Measurements from ENCODE around the gene APBB3. TPM values are rescaled to one million over a fixed set of nuclear protein-coding genes. Genes with fewer than 3 reads are reported as not detected.

Gene APBB3
- total RNA-seq, 4 donors from 2014 or later: 43.7 to 70.8 (median 48.4) TPM

- Histone ChIP-seq H3K9me3 (no peaks in the 10 kb centered on the region), H3K4me3 (no peak overlapping the region), H3K36me3 (peaks cover 0 to 54% (median 2%) of the 10 kb centered on the region in 3 donors), H3K27ac (no peak overlapping the region), H3K27me3 (no peaks in the 10 kb centered on the region), H3K4me1 (peaks cover 0 to 59% (median 25%) of the 10 kb centered on the region in 4 donors)
- 92 to 98% methylated on average over 5 of the region's 5 CpGs for WGBS, 2 donors
- DNase-seq (ENCODE audit: low spot score in 2 of 2): no peak
- no peak for TF ChIP-seq CTCF (IDR thresholded peaks at IDR 0.05)
These were observed 2.3 kb upstream of the APBB3 start for GRCh38 chr5:140566665-140567064.

GRCh38 chr5:140565780-140566095 lies 1.3 kb upstream of the APBB3 start:
- TF ChIP-seq EP300 (IDR thresholded peaks at IDR 0.05): no peak
- TF ChIP-seq CTCF (IDR thresholded peaks at IDR 0.05): no peak
- Histone ChIP-seq H3K27me3 (no peaks in the 10 kb centered on the region), H3K36me3 (peaks cover 0 to 64% (median 2%) of the 10 kb centered on the region in 3 donors), H3K27ac (peak overlapping the region in 3 of 4 donors; percentile 95 to 98 (median 95)), H3K4me3 (peak overlapping the region in 2 of 4 donors; percentile 73 to 97), H3K9me3 (no peaks in the 10 kb centered on the region), H3K4me1 (peaks cover 0 to 66% (median 25%) of the 10 kb centered on the region in 4 donors)
- 81 to 84% methylated on average over 4 of the region's 4 CpGs for WGBS, 2 donors
- no peak for DNase-seq (ENCODE audit: low spot score in 2 of 2)

GRCh38 chr5:140565024-140565779 lies 804 bp upstream of the APBB3 start:
- H3K4me1 ChIP-seq: peaks cover 0 to 66% (median 25%) of the 10 kb centered on the region in 4 donors
- DNase-seq (ENCODE audit: low spot score in 2 of 2): no peak
- H3K27ac ChIP-seq: peak overlapping the region; percentile 95 to 98 (median 96)
- 4 to 5% methylated on average over 13 of the region's 13 CpGs for WGBS, 2 donors
- TF ChIP-seq POLR2A (IDR thresholded peaks at IDR 0.05): no peak
- TF ChIP-seq EP300 (IDR thresholded peaks at IDR 0.05): no peak
- peaks cover 0 to 66% (median 2%) of the 10 kb centered on the region in 3 donors for H3K36me3 ChIP-seq
- no peaks in the 10 kb centered on the region for H3K27me3 ChIP-seq
- H3K4me3 ChIP-seq: peak overlapping the region; percentile 58 to 97 (median 74)
- H3K9me3 ChIP-seq: no peaks in the 10 kb centered on the region

GRCh38 chr5:140563596-140563995 lies 802 bp downstream of the APBB3 start:
- TF ChIP-seq EP300 (IDR thresholded peaks at IDR 0.05): no peak
- no peak for TF ChIP-seq CTCF (IDR thresholded peaks at IDR 0.05)
- TF ChIP-seq POLR2A (IDR thresholded peaks at IDR 0.05): no peak
- H3K36me3 ChIP-seq: peaks cover 0 to 70% (median 2%) of the 10 kb centered on the region in 3 donors

GRCh38 chr5:140561753-140562523 lies 2.5 kb downstream of the APBB3 start:
- H3K27ac ChIP-seq: peak overlapping the region in 1 of 4 donors; percentile 13
- H3K9me3 ChIP-seq: no peaks in the 10 kb centered on the region
- no peaks in the 10 kb centered on the region for H3K27me3 ChIP-seq
- H3K36me3 ChIP-seq: peaks cover 0 to 60% (median 0%) of the 10 kb centered on the region in 3 donors
- WGBS, 2 donors: 90% methylated on average over 8 to 10 of the region's 10 CpGs
- no peak for TF ChIP-seq CTCF (IDR thresholded peaks at IDR 0.05)
- TF ChIP-seq EP300 (IDR thresholded peaks at IDR 0.05): no peak
- TF ChIP-seq POLR2A (IDR thresholded peaks at IDR 0.05): no peak
- no peak overlapping the region for H3K4me3 ChIP-seq
- H3K4me1 ChIP-seq: peaks cover 0 to 57% (median 28%) of the 10 kb centered on the region in 4 donors
- no peak for DNase-seq (ENCODE audit: low spot score in 2 of 2)

More at GRCh38 chr5:140563596-140563995, 802 bp downstream of the APBB3 start:
- H3K27me3 ChIP-seq: no peaks in the 10 kb centered on the region
- peaks cover 0 to 60% (median 25%) of the 10 kb centered on the region in 4 donors for H3K4me1 ChIP-seq
- 64 to 69% methylated on average over 8 of the region's 8 CpGs for WGBS, 2 donors
- H3K27ac ChIP-seq: peak overlapping the region; percentile 95 to 98 (median 96)
- H3K4me3 ChIP-seq: peak overlapping the region; percentile 58 to 97 (median 74)
- no peak for DNase-seq (ENCODE audit: low spot score in 2 of 2)
- H3K9me3 ChIP-seq: no peaks in the 10 kb centered on the region

Data from tibial nerve (tissue), 4 donors.